Measurements from ENCODE around the gene DLAT. TPM values are rescaled to one million over a fixed set of nuclear protein-coding genes. Genes with fewer than 3 reads are reported as not detected.

The DLAT gene
- total and polyA plus RNA-seq, 11 donors: 48.7 to 179 (median 157) TPM

DNA sequence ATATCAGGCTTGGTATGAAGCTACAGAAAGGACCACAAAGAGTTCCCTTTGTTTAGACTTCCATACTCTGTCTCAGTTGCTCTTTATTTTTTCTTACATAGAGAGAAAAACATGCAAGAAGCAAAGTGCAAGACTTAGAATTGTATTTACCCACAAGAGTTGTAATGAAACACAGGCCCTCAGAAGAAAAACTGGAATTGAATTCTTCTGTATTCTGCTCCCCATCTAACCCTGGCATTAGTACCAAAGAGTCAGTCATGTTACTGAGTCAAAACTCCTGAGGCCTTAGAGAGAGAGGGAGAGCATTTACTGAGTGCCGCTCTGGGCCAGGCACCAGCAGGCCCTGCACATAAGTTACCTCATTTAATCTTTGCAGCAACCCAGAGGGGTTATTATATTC, 43.9 kb upstream of the DLAT start:
- WGBS, 4 donors: 85 to 94% (median 90%) methylated on average over 1 of the region's 1 CpG
- intact Hi-C loops (cut with DNase I): loop anchor here in 4 of 10 donors (2.0 to 5.0 kb wide), 2 partner anchors 42 to 104 kb away; partner anchors contain the start of genes CFAP68 (in 4 of the 4) and FDXACB1 (in 4 of the 4)

DNA sequence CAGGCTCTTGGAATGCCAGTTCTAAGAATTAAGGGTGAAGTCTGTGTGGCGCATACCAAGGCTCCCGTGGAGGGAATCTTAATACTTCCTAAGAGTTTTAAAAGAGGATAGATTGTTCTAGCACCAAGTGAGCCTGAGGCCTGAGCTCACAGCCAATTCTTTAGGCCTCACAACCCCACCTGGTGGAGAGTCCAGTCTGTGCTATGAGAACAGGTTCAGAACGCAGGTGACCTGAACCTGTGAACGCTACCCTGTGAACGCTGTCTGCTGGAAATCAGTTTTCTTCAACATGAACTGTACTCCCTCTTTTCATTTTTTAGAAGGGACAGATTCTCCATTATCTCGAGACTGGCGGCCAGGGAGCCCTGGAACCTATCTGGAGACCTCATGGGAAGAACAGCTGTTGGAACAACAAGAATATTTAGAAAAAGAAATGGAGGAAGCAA, 43.2 kb upstream of the DLAT start:
- TF ChIP-seq, protein P1, sequence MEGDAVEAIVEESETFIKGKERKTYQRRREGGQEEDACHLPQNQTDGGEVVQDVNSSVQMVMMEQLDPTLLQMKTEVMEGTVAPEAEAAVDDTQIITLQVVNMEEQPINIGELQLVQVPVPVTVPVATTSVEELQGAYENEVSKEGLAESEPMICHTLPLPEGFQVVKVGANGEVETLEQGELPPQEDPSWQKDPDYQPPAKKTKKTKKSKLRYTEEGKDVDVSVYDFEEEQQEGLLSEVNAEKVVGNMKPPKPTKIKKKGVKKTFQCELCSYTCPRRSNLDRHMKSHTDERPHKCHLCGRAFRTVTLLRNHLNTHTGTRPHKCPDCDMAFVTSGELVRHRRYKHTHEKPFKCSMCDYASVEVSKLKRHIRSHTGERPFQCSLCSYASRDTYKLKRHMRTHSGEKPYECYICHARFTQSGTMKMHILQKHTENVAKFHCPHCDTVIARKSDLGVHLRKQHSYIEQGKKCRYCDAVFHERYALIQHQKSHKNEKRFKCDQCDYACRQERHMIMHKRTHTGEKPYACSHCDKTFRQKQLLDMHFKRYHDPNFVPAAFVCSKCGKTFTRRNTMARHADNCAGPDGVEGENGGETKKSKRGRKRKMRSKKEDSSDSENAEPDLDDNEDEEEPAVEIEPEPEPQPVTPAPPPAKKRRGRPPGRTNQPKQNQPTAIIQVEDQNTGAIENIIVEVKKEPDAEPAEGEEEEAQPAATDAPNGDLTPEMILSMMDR (IDR thresholded peaks at IDR 0.05): peak; percentile 30 to 67 (median 54)
- no peak for TF ChIP-seq POLR2A (IDR thresholded peaks at IDR 0.05)
- DNase-seq: peak in 4 of 5 donors; percentile 39 to 70 (median 52)
- WGBS, 4 donors: 32 to 39% (median 38%) methylated on average over 7 of the region's 7 CpGs
- ATAC-seq: peak; percentile 48 to 61 (median 53)
- peak overlapping the region in 11 of 12 donors; percentile 8 to 92 (median 55) for H3K27ac ChIP-seq
- intact Hi-C loops (cut with DNase I): loop anchor here in 7 of 10 donors (2.0 to 5.0 kb wide), 3 partner anchors 49 to 105 kb away; partner anchors contain the start of genes CFAP68 (in 6 of the 7) and FDXACB1 (in 6 of the 7)
- H3K36me3 ChIP-seq: peaks cover 0 to 62% (median 10%) of the 10 kb centered on the region in 9 donors
- H3K27me3 ChIP-seq: peaks cover 0 to 20% (median 0%) of the 10 kb centered on the region in 9 donors
- H3K9me3 ChIP-seq: no peaks in the 10 kb centered on the region
- peak overlapping the region in 1 of 12 donors; percentile 18 for H3K4me3 ChIP-seq
- H3K4me1 ChIP-seq: peaks cover 0 to 57% (median 24%) of the 10 kb centered on the region in 12 donors

More for the DNA sequence above, 43.9 kb upstream of the DLAT start:
- TF ChIP-seq, protein P1 (IDR thresholded peaks at IDR 0.05): no peak
- TF ChIP-seq POLR2A (IDR thresholded peaks at IDR 0.05): no peak
- Histone ChIP-seq H3K36me3 (peaks cover 0 to 55% (median 10%) of the 10 kb centered on the region in 9 donors), H3K4me1 (peaks cover 0 to 65% (median 27%) of the 10 kb centered on the region in 12 donors), H3K4me3 (no peak overlapping the region), H3K9me3 (no peaks in the 10 kb centered on the region), H3K27ac (peak overlapping the region in 5 of 12 donors; percentile 24 to 92 (median 69)), H3K27me3 (peaks cover 0 to 20% (median 0%) of the 10 kb centered on the region in 9 donors)
- DNase-seq (no peak), ATAC-seq (no peak)

DNA sequence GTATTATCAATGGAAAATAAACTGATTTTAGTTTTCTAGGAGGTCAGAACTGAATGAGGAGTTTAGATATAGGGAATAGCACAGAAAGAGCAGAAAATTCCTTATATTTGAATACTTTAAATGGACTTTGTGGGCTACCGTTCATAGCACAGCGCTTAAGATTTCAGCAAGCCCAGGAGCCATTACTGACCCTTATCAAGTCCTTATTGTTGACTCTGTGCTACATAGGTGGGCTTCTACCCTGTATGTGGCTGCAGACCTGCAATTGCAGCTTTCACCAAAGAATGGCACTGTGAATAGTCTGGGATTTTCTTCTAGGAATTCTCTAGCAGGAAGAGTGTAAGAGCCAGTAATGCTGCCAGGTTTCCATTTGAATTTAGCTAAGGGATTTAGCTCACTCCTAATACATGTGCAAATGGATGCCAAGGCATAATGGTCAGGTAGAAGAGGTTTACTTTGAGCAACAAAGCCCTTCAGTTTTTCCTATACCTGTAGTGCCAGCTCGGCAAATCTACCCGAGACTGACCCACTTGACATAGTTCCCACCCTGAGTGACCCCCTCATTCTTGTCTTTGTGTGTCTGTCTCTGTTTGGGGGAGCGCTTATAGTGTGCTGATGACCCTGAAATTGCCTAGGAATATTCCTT, 42.5 kb upstream of the DLAT start:
- WGBS, 4 donors: 43 to 65% (median 54%) methylated on average over 4 to 5 of the region's 5 CpGs

More for the DNA sequence above, 42.5 kb upstream of the DLAT start:
- Histone ChIP-seq H3K9me3 (no peaks in the 10 kb centered on the region), H3K4me3 (peak overlapping the region in 1 of 12 donors; percentile 18), H3K4me1 (peaks cover 0 to 53% (median 24%) of the 10 kb centered on the region in 12 donors), H3K27ac (peak overlapping the region in 11 of 12 donors; percentile 12 to 92 (median 55)), H3K27me3 (peaks cover 0 to 14% (median 0%) of the 10 kb centered on the region in 9 donors), H3K36me3 (peaks cover 0 to 69% (median 10%) of the 10 kb centered on the region in 9 donors)
- DNase-seq (no peak), ATAC-seq (peak in 1 of 4 donors; percentile 4)
- intact Hi-C loops (cut with DNase I): loop anchor here in 7 of 10 donors (2.0 to 5.0 kb wide), 3 partner anchors 50 to 105 kb away; partner anchors contain the start of genes CFAP68 (in 6 of the 7) and FDXACB1 (in 6 of the 7)
- TF ChIP-seq POLR2A (IDR thresholded peaks at IDR 0.05): no peak
- TF ChIP-seq, protein P1 (IDR thresholded peaks at IDR 0.05): no peak

All from heart left ventricle (tissue), 16 donors.